Right atrium auricular region (tissue), 2 donors: ENCODE results near the gene MIGA2. TPM values are rescaled to one million over a fixed set of nuclear protein-coding genes. Genes with fewer than 3 reads are reported as not detected.

Experiments
- DNase-seq: peaks from one replicate; pipeline ENCODE4 v3.0.0-alpha.2; 2019; ENCODE audit warnings: low spot score
- H3K27ac ChIP-seq, 2 donors: fragments of 200-600 bp; sonication (generic); 1 replicate in 1 of 2; 2 replicates in 1 of 2; pipeline ENCODE4 v1.5.1; 2016 to 2019
- H3K27me3 ChIP-seq, 2 donors: fragments of 200-600 bp; sonication (generic); one replicate each; pipeline versions ENCODE4 v1.5.1 to v1.6.0; 2017 to 2019
- H3K36me3 ChIP-seq: fragments of 200-600 bp; sonication (generic); one replicate; pipeline ENCODE4 v1.5.1; 2016
- H3K4me1 ChIP-seq, 2 donors: fragments of 200-600 bp; sonication (generic); one replicate each; pipeline versions ENCODE4 v1.5.1 to v1.6.0; 2017 to 2019
- H3K4me3 ChIP-seq, 2 donors: fragments of 200-600 bp; sonication (generic); 1 replicate in 1 of 2; 2 replicates in 1 of 2; pipeline ENCODE4 v1.5.1; 2017 to 2019; ENCODE audit warnings: mild to moderate bottlenecking in 1 of 2, moderate library complexity in 1 of 2
- H3K9me3 ChIP-seq, 2 donors: fragments of 200-600 bp; sonication (generic); one replicate each; pipeline ENCODE4 v1.5.1; 2019
- total RNA-seq, 2 donors: library from RNA; depleted of rRNA; stranded (reverse); fragments of >200 nt; gene quantifications; one replicate each; pipeline ENCODE4 v1.1.0, GENCODE V29; 2016
- TF ChIP-seq, protein P1 (sequence below), 2 donors: fragments of 200-600 bp; sonication (generic); IDR thresholded peaks; one replicate each; pipeline ENCODE4 v1.5.1; 2019; ENCODE audit warnings: antibody characterized with exemption in 2 of 2

Gene MIGA2
- total RNA-seq, 2 donors from 2014 or later: 34.2 to 40.2 TPM

DNA sequence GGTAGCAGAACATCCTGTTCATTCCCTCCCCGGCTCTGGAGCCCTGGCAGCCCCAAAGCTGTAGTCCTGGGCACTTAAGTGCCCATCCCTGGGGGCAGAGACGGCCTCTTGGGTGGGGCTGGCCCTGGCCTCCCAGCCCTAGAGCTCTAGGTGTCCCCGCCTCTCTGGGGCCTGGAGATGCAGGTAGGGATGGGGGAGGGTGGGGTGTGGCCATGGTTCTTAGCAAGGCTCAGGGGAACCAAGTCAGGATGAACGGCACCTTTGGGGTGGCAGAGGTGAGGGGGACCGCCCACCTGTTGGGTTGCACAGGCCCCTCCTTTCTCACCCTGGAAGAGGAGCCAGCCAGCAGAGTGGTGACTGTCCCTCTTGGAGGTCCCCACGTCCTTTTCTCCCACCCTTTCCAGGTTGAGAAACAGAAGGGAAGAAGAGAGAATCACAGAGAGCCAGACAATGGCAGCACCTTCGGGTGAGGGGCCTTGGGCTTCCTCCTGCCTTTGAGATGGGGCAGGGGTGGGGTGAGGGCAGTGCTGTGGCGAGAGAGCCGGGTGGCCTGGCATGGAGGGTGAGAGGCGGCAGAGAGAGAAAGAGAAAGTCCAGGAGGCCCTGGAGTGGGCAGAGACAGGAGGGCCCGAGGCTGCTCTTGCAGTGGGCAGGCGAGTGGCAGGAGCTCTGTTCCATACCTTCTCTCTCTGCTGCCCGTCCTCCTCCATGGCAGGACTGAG, 71.8 kb downstream of the MIGA2 start:
- Histone ChIP-seq H3K27ac (peak overlapping the region in 1 of 2 donors; percentile 99), H3K4me1 (peaks cover 0 to 31% of the 10 kb centered on the region in 2 donors), H3K4me3 (no peak overlapping the region), H3K9me3 (no peaks in the 10 kb centered on the region), H3K27me3 (no peaks in the 10 kb centered on the region), H3K36me3 (peaks cover 23% of the 10 kb centered on the region)
- TF ChIP-seq, protein P1, sequence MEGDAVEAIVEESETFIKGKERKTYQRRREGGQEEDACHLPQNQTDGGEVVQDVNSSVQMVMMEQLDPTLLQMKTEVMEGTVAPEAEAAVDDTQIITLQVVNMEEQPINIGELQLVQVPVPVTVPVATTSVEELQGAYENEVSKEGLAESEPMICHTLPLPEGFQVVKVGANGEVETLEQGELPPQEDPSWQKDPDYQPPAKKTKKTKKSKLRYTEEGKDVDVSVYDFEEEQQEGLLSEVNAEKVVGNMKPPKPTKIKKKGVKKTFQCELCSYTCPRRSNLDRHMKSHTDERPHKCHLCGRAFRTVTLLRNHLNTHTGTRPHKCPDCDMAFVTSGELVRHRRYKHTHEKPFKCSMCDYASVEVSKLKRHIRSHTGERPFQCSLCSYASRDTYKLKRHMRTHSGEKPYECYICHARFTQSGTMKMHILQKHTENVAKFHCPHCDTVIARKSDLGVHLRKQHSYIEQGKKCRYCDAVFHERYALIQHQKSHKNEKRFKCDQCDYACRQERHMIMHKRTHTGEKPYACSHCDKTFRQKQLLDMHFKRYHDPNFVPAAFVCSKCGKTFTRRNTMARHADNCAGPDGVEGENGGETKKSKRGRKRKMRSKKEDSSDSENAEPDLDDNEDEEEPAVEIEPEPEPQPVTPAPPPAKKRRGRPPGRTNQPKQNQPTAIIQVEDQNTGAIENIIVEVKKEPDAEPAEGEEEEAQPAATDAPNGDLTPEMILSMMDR (IDR thresholded peaks at IDR 0.05): no peak
- DNase-seq: no peak

- Histone ChIP-seq H3K4me3 (peak overlapping the region in 1 of 2 donors; percentile 93), H3K27ac (peak overlapping the region in 1 of 2 donors; percentile 99), H3K4me1 (peaks cover 0 to 33% of the 10 kb centered on the region in 2 donors), H3K27me3 (no peaks in the 10 kb centered on the region), H3K9me3 (no peaks in the 10 kb centered on the region), H3K36me3 (peaks cover 23% of the 10 kb centered on the region)
- DNase-seq: no peak
- TF ChIP-seq, protein P1 (IDR thresholded peaks at IDR 0.05): no peak
Measured at GRCh38 chr9:129108805-129109536, 72.5 kb downstream of the MIGA2 start.

DNA sequence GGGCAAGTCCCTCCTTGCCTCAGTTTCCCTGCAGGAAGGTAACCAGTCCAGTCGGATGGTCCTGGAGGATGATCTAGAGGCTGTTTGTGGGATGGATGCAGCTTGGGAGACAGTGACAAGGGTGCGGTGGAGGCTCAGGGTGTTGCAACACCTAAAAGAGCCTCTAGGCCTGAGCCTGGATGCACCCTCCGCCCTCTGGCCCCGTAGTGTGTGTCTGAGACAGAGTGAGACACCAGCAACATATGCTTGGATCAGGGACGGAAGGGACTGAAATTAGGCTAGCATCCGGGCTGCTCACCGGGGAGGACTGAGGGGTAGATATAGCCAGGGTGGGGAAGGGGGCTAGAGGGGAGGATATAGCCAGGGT, 73.1 kb downstream of the MIGA2 start:
- peak; percentile 82 for DNase-seq
- peak overlapping the region; percentile 92 to 93 for H3K4me3 ChIP-seq
- H3K27ac ChIP-seq: peak overlapping the region; percentile 87 to 99
- H3K4me1 ChIP-seq: peaks cover 0 to 38% of the 10 kb centered on the region in 2 donors
- no peaks in the 10 kb centered on the region for H3K27me3 ChIP-seq
- no peaks in the 10 kb centered on the region for H3K9me3 ChIP-seq
- TF ChIP-seq, protein P1 (IDR thresholded peaks at IDR 0.05): no peak
- H3K36me3 ChIP-seq: peaks cover 23% of the 10 kb centered on the region

DNA sequence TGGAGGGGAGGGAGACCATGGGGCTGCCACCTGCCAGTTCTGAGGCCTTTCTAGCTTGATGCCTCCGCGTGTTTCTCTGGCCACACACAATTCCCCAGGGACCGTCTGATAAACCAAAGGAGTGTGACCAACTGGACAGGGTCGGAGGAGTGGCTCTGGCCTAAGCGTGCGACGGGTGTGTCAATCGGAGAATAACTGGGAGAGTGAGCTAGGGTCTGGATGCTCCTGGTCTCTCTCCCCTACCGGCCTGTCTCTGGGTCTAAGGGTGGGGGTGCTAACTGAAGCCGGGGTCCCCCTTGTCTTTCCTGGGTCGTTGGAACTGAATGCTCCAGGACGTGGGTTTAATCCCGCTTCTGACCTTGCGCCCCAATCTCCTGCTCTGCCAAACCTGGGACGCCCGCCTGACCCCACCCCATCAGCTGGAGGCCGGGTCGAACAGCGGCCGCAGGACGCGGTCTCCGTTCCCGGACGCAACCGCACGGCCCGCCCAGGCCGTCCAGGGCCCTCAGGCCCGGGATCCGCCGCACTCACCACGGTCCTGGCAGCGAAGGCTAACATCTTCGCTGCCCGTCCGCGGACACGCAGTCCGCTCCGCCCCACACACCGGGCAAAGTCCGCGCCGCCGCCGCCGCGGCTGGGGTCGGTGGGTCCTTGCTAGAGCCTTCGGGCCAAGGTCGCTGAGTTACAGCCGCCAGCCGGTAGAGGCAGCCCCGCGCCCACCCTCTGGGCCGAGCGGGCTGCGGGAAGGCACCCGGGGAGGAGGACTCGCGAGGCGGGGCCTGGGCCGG, 73.7 kb downstream of the MIGA2 start:
- H3K4me1 ChIP-seq: peaks cover 0 to 45% of the 10 kb centered on the region in 2 donors
- H3K27ac ChIP-seq: peak overlapping the region; percentile 87 to 99
- H3K4me3 ChIP-seq: peak overlapping the region; percentile 92 to 93
- no peaks in the 10 kb centered on the region for H3K27me3 ChIP-seq
- DNase-seq: peak; percentile 67
- TF ChIP-seq, protein P1 (IDR thresholded peaks at IDR 0.05): no peak
- H3K36me3 ChIP-seq: peaks cover 23% of the 10 kb centered on the region
- H3K9me3 ChIP-seq: no peaks in the 10 kb centered on the region

- H3K36me3 ChIP-seq: peaks cover 21% of the 10 kb centered on the region
- H3K9me3 ChIP-seq: no peaks in the 10 kb centered on the region
- DNase-seq: peak; percentile 95
- H3K4me3 ChIP-seq: peak within 1 kb of the TSS; percentile 92 to 93
- H3K27me3 ChIP-seq: no peaks in the 10 kb centered on the region
- peak within 1 kb of the TSS; percentile 87 to 99 for H3K27ac ChIP-seq
- H3K4me1 ChIP-seq: peaks cover 0 to 47% of the 10 kb centered on the region in 2 donors
- TF ChIP-seq, protein P1 (IDR thresholded peaks at IDR 0.05): no peak
Measured at GRCh38 chr9:129110740-129111527, 74.5 kb downstream of the MIGA2 start, which contains the start of the genes CRAT and PTPA. Gene CRAT (minus strand): TSS chr9:129110793. CDS start chr9:129110509, 284 bp downstream. Gene PTPA (plus strand): TSS chr9:129111415. CDS start chr9:129111601, 186 bp downstream.
